GM18868 (cell line): ENCODE measurements around the gene PKN1.
A peak's percentile ranks its signal among the peaks of the same experiment; 100 is the strongest.
"Not testable (repeated sequence)": the region's sequence is repeated elsewhere in the genome, so short reads cannot be mapped to it uniquely, and the experiment has no call there.

Experiments used
- ATAC-seq: cut with Tn5 transposase; IDR thresholded peaks from one replicate; pipeline ENCODE4 v1.9.1; 2021; ENCODE audit warnings: mild to moderate bottlenecking, moderate library complexity; ENCODE audit not compliant: unreplicated experiment

The PKN1 gene

GRCh38 chr19:14428882-14429416 lies 4.2 kb upstream of the PKN1 start:
- no peak for ATAC-seq

- ATAC-seq = no peak
These were observed 2.4 kb upstream of the PKN1 start for GRCh38 chr19:14430712-14431111.

- ATAC-seq = peak; percentile 34
These were observed 722 bp downstream of the PKN1 start for GRCh38 chr19:14433554-14434501.

- no peak for ATAC-seq
These were observed 1.6 kb downstream of the PKN1 start for GRCh38 chr19:14434543-14435319.

- ATAC-seq = no peak
These were observed 2.4 kb downstream of the PKN1 start for GRCh38 chr19:14435320-14436050.

- no peak for ATAC-seq
These were observed 4.6 kb downstream of the PKN1 start for GRCh38 chr19:14437578-14438140.

- no peak for ATAC-seq
These were observed 5.9 kb downstream of the PKN1 start for GRCh38 chr19:14439014-14439413.

DNA sequence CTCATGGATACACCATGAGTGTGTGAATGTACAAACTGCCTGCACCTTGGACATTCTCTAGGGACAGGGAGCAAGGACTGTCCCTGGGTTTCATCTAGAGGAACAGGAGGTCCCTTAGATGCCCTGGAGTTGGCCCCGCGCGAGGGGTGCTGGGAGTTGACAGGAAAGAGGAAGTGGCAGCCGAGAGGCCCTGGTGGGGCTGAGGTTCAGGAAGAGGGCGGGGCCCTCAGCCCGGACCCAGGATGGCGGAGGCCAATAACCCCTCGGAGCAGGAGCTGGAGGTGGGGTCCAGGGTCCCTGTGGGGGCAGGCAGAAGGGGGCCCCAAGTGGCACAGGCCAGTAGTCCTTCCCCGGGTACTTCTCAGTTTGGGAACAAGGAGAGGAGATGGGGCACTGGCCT lies 6.9 kb downstream of the PKN1 start:
- peak; percentile 79 for ATAC-seq

GRCh38 chr19:14441041-14441938 lies 8.2 kb downstream of the PKN1 start:
- ATAC-seq = no peak

- ATAC-seq = no peak
These were observed 10.0 kb downstream of the PKN1 start for GRCh38 chr19:14442891-14443631.

DNA sequence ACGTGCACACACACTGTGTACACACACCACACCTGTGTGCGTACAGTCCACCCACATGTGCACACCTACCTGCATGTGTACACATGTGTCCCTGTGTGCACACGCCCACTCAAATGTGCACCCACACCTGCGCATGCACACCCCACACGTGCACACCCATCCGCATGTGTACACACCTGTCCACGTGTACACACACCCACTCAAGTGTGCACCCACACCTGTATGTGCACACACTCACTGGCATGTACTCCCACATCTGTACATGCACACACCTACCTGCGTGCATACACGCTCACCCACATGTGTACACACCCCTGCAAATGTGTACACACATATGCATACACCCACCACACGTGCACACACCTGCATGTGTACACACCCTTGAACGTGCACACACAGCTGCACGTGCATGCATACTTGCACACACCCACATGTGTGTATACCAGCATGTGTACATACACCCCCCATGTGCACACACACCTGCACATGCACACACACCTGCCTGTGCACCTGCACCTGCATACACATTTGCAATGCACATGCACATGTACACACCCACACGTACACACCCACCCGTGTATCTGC lies 10.6 kb downstream of the PKN1 start:
- no peak for ATAC-seq

DNA sequence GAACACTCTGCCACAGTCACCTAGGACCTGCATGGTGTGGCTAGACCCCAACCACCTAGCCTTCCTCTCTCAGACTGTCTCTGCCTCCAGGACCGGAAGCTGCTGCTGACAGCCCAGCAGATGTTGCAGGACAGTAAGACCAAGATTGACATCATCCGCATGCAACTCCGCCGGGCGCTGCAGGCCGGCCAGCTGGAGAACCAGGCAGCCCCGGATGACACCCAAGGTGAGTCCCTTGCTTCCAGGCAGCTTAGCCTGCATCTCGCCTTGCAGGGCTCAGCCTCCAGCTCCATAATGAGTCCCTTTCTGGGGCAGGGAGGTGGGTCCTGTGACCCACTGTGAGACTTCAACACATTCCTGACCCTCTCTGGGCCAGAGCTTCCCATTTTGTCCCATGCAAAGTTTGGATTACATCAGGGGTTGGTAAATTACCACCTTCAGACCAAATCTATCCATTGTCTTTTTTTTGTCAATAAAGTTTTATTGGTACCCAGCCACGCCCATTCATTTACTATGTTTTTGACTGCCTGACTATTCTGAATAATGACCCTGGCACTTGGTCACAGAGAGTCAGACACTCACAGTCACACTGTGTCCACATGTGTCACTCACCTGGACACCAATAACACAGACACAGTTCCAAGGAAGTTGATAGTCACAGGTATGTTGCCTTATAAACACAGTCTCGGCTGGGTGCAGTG lies 13.4 kb downstream of the PKN1 start:
- ATAC-seq = no peak

DNA sequence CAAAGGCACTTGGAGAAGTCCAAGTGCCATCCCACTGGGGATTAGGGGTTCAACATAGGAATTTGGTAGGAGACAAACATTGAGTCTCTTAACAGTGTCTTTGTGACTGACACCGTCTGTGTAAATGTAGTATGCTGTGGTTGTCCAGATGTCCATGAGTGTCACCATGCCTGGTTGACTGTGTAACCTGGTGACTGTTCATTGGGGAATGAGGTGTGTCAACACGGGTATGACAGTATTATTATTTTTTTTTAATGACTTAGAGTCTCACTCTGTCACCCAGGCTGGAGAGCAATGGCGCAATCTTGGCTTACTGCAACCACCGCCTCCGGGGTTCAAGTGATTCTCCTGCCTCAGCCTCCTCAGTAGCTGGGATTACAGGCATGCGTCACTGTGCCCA lies 16.2 kb downstream of the PKN1 start:
- no peak for ATAC-seq

DNA sequence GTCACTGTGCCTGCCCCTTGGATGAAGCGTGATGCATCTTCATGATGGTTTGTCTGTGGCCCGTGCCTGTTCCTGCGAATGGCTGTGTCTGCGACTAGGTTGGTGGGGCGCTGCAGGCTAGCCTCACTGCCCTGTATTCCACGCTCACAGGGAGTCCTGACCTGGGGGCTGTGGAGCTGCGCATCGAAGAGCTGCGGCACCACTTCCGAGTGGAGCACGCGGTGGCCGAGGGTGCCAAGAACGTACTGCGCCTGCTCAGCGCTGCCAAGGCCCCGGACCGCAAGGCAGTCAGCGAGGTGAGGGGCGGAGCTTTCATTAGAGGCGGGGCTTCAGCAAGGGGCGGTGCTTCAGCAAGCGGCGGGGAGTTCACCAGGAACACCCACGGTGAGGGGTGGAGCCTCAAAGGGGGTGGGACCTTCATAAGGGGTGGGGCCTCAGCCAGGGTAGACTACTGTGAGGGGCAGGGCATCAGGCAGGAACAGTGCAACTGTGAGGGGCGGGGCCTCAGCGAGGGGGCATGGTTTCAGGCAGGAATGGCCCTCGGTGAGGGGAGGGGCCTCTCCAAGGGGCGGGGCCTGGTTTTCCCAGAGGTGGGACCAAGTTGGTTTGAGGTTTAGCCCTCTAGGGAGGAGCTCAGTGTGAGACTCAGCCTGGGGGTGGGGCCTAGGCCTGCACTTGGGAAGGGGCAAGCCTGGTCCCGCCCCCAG lies 17.2 kb downstream of the PKN1 start:
- ATAC-seq = no peak

- ATAC-seq = no peak
These were observed 17.8 kb downstream of the PKN1 start for GRCh38 chr19:14450876-14451275.

GRCh38 chr19:14452303-14452702 lies 19.2 kb downstream of the PKN1 start:
- not testable (repeated sequence) for ATAC-seq

GRCh38 chr19:14459703-14460102 lies 26.6 kb downstream of the PKN1 start:
- ATAC-seq = no peak
